IPS-NIHi7 (cell line): Measurements from ENCODE around the gene ARHGEF16.
A peak's percentile ranks its signal among the peaks of the same experiment; 100 is the strongest.

Experiments
- DNase-seq: peaks from one replicate; pipeline ENCODE4 v3.0.0; 2012; ENCODE audit warnings: mixed read lengths; ENCODE audit errors: extremely low spot score

Gene ARHGEF16

GRCh38 chr1:3438661-3439180, 15.7 kb upstream of the ARHGEF16 start:
- DNase-seq = no peak

GRCh38 chr1:3439346-3440299, 14.8 kb upstream of the ARHGEF16 start:
- DNase-seq = no peak

- no peak for DNase-seq
These were observed 14.2 kb upstream of the ARHGEF16 start for GRCh38 chr1:3440300-3440681.

- no peak for DNase-seq
These were observed 13.6 kb upstream of the ARHGEF16 start for GRCh38 chr1:3440711-3441409.

- DNase-seq = no peak
These were observed 13.0 kb upstream of the ARHGEF16 start for GRCh38 chr1:3441410-3441847.

GRCh38 chr1:3441880-3442279, 12.6 kb upstream of the ARHGEF16 start:
- no peak for DNase-seq

GRCh38 chr1:3442331-3442730, 12.1 kb upstream of the ARHGEF16 start:
- DNase-seq = no peak

GRCh38 chr1:3442901-3443300, 11.6 kb upstream of the ARHGEF16 start:
- DNase-seq = no peak

GRCh38 chr1:3443807-3444206, 10.7 kb upstream of the ARHGEF16 start:
- no peak for DNase-seq

- no peak for DNase-seq
These were observed 10.2 kb upstream of the ARHGEF16 start for GRCh38 chr1:3444298-3444697.

GRCh38 chr1:3444736-3445135, 9.7 kb upstream of the ARHGEF16 start:
- no peak for DNase-seq

- DNase-seq = no peak
These were observed 4.1 kb upstream of the ARHGEF16 start for GRCh38 chr1:3450202-3450863.

- no peak for DNase-seq
These were observed 3.5 kb upstream of the ARHGEF16 start for GRCh38 chr1:3450983-3451382.

GRCh38 chr1:3451994-3452865, 2.2 kb upstream of the ARHGEF16 start:
- no peak for DNase-seq

- no peak for DNase-seq
These were observed 1.6 kb upstream of the ARHGEF16 start for GRCh38 chr1:3452866-3453175.

- peak; percentile 94 for DNase-seq
These were observed 1.2 kb upstream of the ARHGEF16 start for GRCh38 chr1:3453203-3453761.

GRCh38 chr1:3454811-3455618, 550 bp downstream of the ARHGEF16 start:
- peak; percentile 87 for DNase-seq

GRCh38 chr1:3455670-3456448, 1.4 kb downstream of the ARHGEF16 start:
- no peak for DNase-seq

GRCh38 chr1:3456449-3456963, 2.0 kb downstream of the ARHGEF16 start:
- DNase-seq = no peak
